IMR-90 (cell line): ENCODE data around the gene TRIM41. TPM values are rescaled to one million over a fixed set of nuclear protein-coding genes. Genes with fewer than 3 reads are reported as not detected.
"Not testable (repeated sequence)": the region's sequence is repeated elsewhere in the genome, so short reads cannot be mapped to it uniquely, and the experiment has no call there.

ENCODE experiments used
- ATAC-seq: fragments of 200-7000 bp; cut with Tn5 transposase; 2 replicates; pipeline ENCODE4 v1.9.1; 2020; ENCODE audit warnings: low read depth, mild to moderate bottlenecking, moderate library complexity
- BruUV-seq: library from RNA; stranded (reverse); fragments of 400-500 nt; replicated peaks from 2 replicates; lab custom pipeline; 2021; lab: Mats Ljungman, UMichigan
- CTCF ChIA-PET: fragments of 300-600 bp; formaldehyde crosslinking; extraction: SDS; loops from one replicate; lab custom pipeline; 2021; ENCODE audit warnings: antibody characterized with exemption; lab: Yijun Ruan, JAX
- POLR2A ChIA-PET: fragments of 300-600 bp; sonication (Branson Sonifier 250); formaldehyde crosslinking; loops from one replicate; lab custom pipeline; 2022; ENCODE audit warnings: antibody characterized with exemption; ENCODE audit not compliant: unreplicated experiment; lab: Charles Lee
- DNase-seq: peaks from one replicate; pipeline ENCODE4 v3.0.0; 2013
- H2AFZ ChIP-seq: replicated peaks from 2 replicates; pipeline ENCODE3; 2013; ENCODE audit warnings: low read length, mild to moderate bottlenecking; ENCODE audit not compliant: poor library complexity
- H2AK5ac ChIP-seq: 2 replicates; pipeline ENCODE4 v1.6.1; 2013; ENCODE audit warnings: low read depth, low read length, inconsistent platforms
- H2AK9ac ChIP-seq: replicated peaks from 2 replicates; pipeline ENCODE3; 2013; ENCODE audit warnings: mild to moderate bottlenecking, low read depth, low read length, moderate library complexity; ENCODE audit not compliant: poor library complexity
- H2BK120ac ChIP-seq: 2 replicates; pipeline ENCODE4 v1.6.1; 2013; ENCODE audit warnings: low read depth, low read length, inconsistent platforms
- H2BK15ac ChIP-seq: 3 replicates; pipeline ENCODE4 v1.6.1; 2013; ENCODE audit warnings: low read depth, low read length, inconsistent platforms
- H2BK20ac ChIP-seq: 2 replicates; pipeline ENCODE4 v1.6.1; 2013; ENCODE audit warnings: low read depth, mild to moderate bottlenecking, inconsistent platforms, low read length, moderate library complexity
- H2BK5ac ChIP-seq: 2 replicates; pipeline ENCODE4 v1.6.1; 2013; ENCODE audit warnings: mild to moderate bottlenecking, low read depth, low read length, inconsistent platforms; ENCODE audit not compliant: poor library complexity, severe bottlenecking
- H3K14ac ChIP-seq: replicated peaks from 2 replicates; pipeline ENCODE4 v1.6.1; 2013; ENCODE audit warnings: low read depth, low read length, inconsistent platforms
- H3K18ac ChIP-seq: 2 replicates; pipeline ENCODE4 v1.6.1; 2013; ENCODE audit warnings: low read depth, low read length, control low read depth
- H3K23ac ChIP-seq: 2 replicates; pipeline ENCODE4 v1.6.1; 2013; ENCODE audit warnings: low read depth, low read length, inconsistent platforms
- H3K27ac ChIP-seq: 2 replicates; pipeline ENCODE4 v1.5.1; 2013; ENCODE audit warnings: mild to moderate bottlenecking, control low read depth, low read length; ENCODE audit not compliant: insufficient read depth
- H3K27me3 ChIP-seq: 2 replicates; pipeline ENCODE4 v1.6.1; 2013; ENCODE audit warnings: low read length; ENCODE audit not compliant: control insufficient read depth, insufficient read depth
- H3K36me3 ChIP-seq: 2 replicates; pipeline ENCODE4 v1.6.1; 2013; ENCODE audit warnings: low read length, mixed read lengths; ENCODE audit not compliant: control insufficient read depth, insufficient read depth
- H3K4ac ChIP-seq: 2 replicates; pipeline ENCODE4 v1.6.1; 2013; ENCODE audit warnings: low read depth, low read length, inconsistent platforms
- H3K4me1 ChIP-seq: 2 replicates; pipeline ENCODE4 v1.6.1; 2013; ENCODE audit warnings: low read length, mixed read lengths; ENCODE audit not compliant: control insufficient read depth, insufficient read depth
- H3K4me2 ChIP-seq: 2 replicates; pipeline ENCODE4 v1.6.1; 2013; ENCODE audit warnings: low read depth, mild to moderate bottlenecking, control low read depth, low read length, moderate library complexity
- H3K4me3 ChIP-seq: 2 replicates; pipeline ENCODE4 v1.5.1; 2013; ENCODE audit warnings: low read depth, mild to moderate bottlenecking, control low read depth, low read length, moderate library complexity; ENCODE audit not compliant: insufficient read depth
- H3K56ac ChIP-seq: 2 replicates; pipeline ENCODE4 v1.6.1; 2013; ENCODE audit warnings: low read length, inconsistent platforms; ENCODE audit not compliant: insufficient read depth; ENCODE audit errors: extremely low read depth
- H3K79me1 ChIP-seq, 2 experiments: 2 replicates each; pipeline ENCODE4 v1.6.1; 2013; ENCODE audit warnings: low read length in 2 of 2, inconsistent platforms in 1 of 2, low read depth in 1 of 2
- H3K9ac ChIP-seq: 2 replicates; pipeline ENCODE4 v1.6.1; 2013; ENCODE audit warnings: low read depth, low read length, control low read depth
- H3K9me1 ChIP-seq: 2 replicates; pipeline ENCODE4 v1.6.1; 2013; ENCODE audit warnings: low read length, inconsistent platforms; ENCODE audit not compliant: insufficient read depth
- H3K9me3 ChIP-seq: 2 replicates; pipeline ENCODE4 v1.6.1; 2013; ENCODE audit warnings: low read length; ENCODE audit not compliant: control insufficient read depth, insufficient read depth
- H4K20me1 ChIP-seq: 2 replicates; pipeline ENCODE4 v1.6.1; 2013; ENCODE audit warnings: low read length, inconsistent platforms; ENCODE audit not compliant: insufficient read depth
- H4K5ac ChIP-seq: 2 replicates; pipeline ENCODE4 v1.6.1; 2013; ENCODE audit warnings: mild to moderate bottlenecking, low read depth, low read length, control low read depth
- H4K8ac ChIP-seq, 2 experiments: 2 replicates each; pipeline ENCODE4 v1.6.1; 2013; ENCODE audit warnings: low read depth in 2 of 2, low read length in 2 of 2, control low read depth in 1 of 2, inconsistent platforms in 1 of 2
- H4K91ac ChIP-seq: 2 replicates; pipeline ENCODE4 v1.6.1; 2013; ENCODE audit warnings: low read depth, low read length, inconsistent platforms; ENCODE audit not compliant: insufficient read depth
- WGBS, 2 experiments: methylation state at CpG; one replicate each; pipeline versions ENCODE4 v1.1.5 to v1.1.7; 2013; ENCODE audit warnings: missing lambda C conversion rate in 2 of 2; ENCODE audit not compliant: insufficient read length in 1 of 2; ENCODE audit errors: extremely low coverage in 2 of 2; 5-methylcytosine and 5-hydroxymethylcytosine counted together
- dilution Hi-C: fragments of 300-500 bp; cut with HindIII; formaldehyde crosslinking; loops from one replicate; pipeline ENCODE4 v1.14.3; 2018; ENCODE audit warnings: low sequenced_read_pairs; ENCODE audit not compliant: unreplicated experiment
- in situ Hi-C: fragments of 300-500 bp; cut with MboI; formaldehyde crosslinking; loops from 3 replicates; pipeline ENCODE4 v1.14.3; 2019; ENCODE audit warnings: low sequenced_read_pairs, inconsistent platforms, mixed read lengths
- intact Hi-C: fragments of 100-400 bp; cut with micrococcal nuclease; formaldehyde crosslinking; loops from 2 replicates; pipeline ENCODE4 v1.10.0; 2022
- polyA plus RNA-seq, 3 experiments: library from polyadenylated mRNA; depleted of rRNA; stranded (reverse); fragments of >200 nt; gene quantifications; 2 replicates each; pipeline ENCODE4 v1.2.3, GENCODE V29; 2012; ENCODE audit warnings: low replicate concordance in 1 of 3
- total RNA-seq: library from RNA; depleted of rRNA; stranded (reverse); fragments of >200 nt; gene quantifications from 2 replicates; pipeline ENCODE4 v1.2.3, GENCODE V29; 2012

The TRIM41 gene
- total and polyA plus RNA-seq, 2 of the 4 experiments (the other 2 are of a cell fraction) = 5.9 to 15.7 TPM

GRCh38 chr5:181267291-181267904, 44.3 kb downstream of the TRIM41 start:
- ATAC-seq, H4K5ac ChIP-seq, H4K8ac ChIP-seq, H4K20me1 ChIP-seq, H3K4me3 ChIP-seq, H3K9me3 ChIP-seq, dilution Hi-C loops, H2BK20ac ChIP-seq, H2BK120ac ChIP-seq, H3K9ac ChIP-seq, H3K56ac ChIP-seq, H3K4ac ChIP-seq, H3K9me1 ChIP-seq, DNase-seq, H2AK5ac ChIP-seq, POLR2A ChIA-PET, H4K91ac ChIP-seq, H2BK5ac ChIP-seq, H2BK15ac ChIP-seq, H2AK9ac ChIP-seq, H3K14ac ChIP-seq, H3K27ac ChIP-seq, CTCF ChIA-PET, H3K18ac ChIP-seq, intact Hi-C loops, H2AFZ ChIP-seq, H3K4me2 ChIP-seq, BruUV-seq, in situ Hi-C loops, H3K36me3 ChIP-seq, H3K27me3 ChIP-seq, H3K23ac ChIP-seq, H3K4me1 ChIP-seq: not testable (repeated sequence)
- WGBS, 2 experiments = 70% methylated on average over 2 of the region's 8 CpGs; no CpG with 5 or more reads in 1 of the 2 experiments
- peaks cover 0 to 16% of the 10 kb centered on the region in 2 experiments; a peak in 2 of 4 replicates for H3K79me1 ChIP-seq

DNA sequence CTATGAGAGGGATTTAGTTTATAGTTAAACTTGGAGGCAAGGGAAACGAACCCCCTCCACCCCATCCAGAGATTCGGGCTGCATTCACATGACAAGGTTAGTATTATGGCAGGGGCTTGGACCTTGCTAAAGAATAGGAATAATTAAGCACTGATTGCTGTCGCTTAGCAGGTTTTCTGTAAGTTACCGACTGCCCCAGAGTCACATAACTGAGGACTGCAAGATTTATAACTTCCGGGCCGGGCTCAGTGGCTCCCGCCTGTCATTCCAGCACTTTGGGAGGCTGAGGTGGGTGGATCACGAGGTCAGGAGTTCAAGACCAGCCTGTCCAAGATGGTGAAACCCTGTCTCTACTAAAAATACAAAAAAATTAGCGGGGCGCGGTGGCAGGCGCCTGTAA, 44.8 kb downstream of the TRIM41 start:
- H3K56ac ChIP-seq, H2BK120ac ChIP-seq, H3K27ac ChIP-seq, H3K14ac ChIP-seq, H3K27me3 ChIP-seq, H2BK20ac ChIP-seq, H3K9me3 ChIP-seq, H3K9ac ChIP-seq, H3K4me1 ChIP-seq, BruUV-seq, H3K4me3 ChIP-seq, DNase-seq, H3K4ac ChIP-seq, in situ Hi-C loops, ATAC-seq, H3K36me3 ChIP-seq, CTCF ChIA-PET, H2BK15ac ChIP-seq, H2BK5ac ChIP-seq, intact Hi-C loops, H4K91ac ChIP-seq, POLR2A ChIA-PET, dilution Hi-C loops, H3K9me1 ChIP-seq, H2AK5ac ChIP-seq, H2AFZ ChIP-seq, H3K4me2 ChIP-seq, H3K18ac ChIP-seq, H4K20me1 ChIP-seq, H4K5ac ChIP-seq, H3K23ac ChIP-seq, H2AK9ac ChIP-seq, H4K8ac ChIP-seq: not testable (repeated sequence)
- H3K79me1 ChIP-seq = peaks cover 0 to 11% of the 10 kb centered on the region in 2 experiments; a peak in 2 of 4 replicates
- 100% methylated on average over 1 of the region's 12 CpGs; no CpG with 5 or more reads in 1 of the 2 experiments for WGBS, 2 experiments
